ENCODE data around the gene HAT1. TPM values are rescaled to one million over a fixed set of nuclear protein-coding genes. Genes with fewer than 3 reads are reported as not detected.

The HAT1 gene
- total RNA-seq, 1 donor from 2014 or later: 33.8 TPM

DNA sequence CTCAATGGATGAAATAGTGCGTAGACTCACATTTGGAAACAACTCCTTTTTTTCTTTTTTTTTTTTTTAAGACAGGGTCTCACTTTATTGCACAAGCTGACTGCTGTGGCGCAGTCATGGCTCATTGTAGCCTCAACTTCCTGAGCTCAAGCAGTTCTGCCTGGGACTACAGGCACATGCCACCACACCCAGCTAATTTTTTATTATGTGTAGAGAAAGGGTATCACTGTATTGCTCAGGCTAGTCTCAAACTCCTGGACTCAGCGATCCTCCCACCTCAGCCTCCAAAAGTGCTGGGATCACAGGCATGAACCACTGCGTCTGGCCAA, 17.4 kb downstream of the HAT1 start:
- no peak for DNase-seq (ENCODE audit: low spot score in 2 of 2, unreplicated experiment in 2 of 2)
- H3K9me3 Mint-ChIP-seq: peaks cover 9% of the 10 kb centered on the region
- no peak overlapping the region for H3K27ac Mint-ChIP-seq
- TF ChIP-seq, protein P1, sequence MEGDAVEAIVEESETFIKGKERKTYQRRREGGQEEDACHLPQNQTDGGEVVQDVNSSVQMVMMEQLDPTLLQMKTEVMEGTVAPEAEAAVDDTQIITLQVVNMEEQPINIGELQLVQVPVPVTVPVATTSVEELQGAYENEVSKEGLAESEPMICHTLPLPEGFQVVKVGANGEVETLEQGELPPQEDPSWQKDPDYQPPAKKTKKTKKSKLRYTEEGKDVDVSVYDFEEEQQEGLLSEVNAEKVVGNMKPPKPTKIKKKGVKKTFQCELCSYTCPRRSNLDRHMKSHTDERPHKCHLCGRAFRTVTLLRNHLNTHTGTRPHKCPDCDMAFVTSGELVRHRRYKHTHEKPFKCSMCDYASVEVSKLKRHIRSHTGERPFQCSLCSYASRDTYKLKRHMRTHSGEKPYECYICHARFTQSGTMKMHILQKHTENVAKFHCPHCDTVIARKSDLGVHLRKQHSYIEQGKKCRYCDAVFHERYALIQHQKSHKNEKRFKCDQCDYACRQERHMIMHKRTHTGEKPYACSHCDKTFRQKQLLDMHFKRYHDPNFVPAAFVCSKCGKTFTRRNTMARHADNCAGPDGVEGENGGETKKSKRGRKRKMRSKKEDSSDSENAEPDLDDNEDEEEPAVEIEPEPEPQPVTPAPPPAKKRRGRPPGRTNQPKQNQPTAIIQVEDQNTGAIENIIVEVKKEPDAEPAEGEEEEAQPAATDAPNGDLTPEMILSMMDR (IDR thresholded peaks at IDR 0.05; ENCODE audit: unreplicated experiment): no peak
- peaks cover 20% of the 10 kb centered on the region for H3K36me3 Mint-ChIP-seq
- no peak overlapping the region for H3K4me3 Mint-ChIP-seq
- peaks cover 4% of the 10 kb centered on the region for H3K4me1 Mint-ChIP-seq
- H3K27me3 Mint-ChIP-seq (ENCODE audit: low read depth): no peaks in the 10 kb centered on the region

- Mint-ChIP-seq H3K4me1 (no peaks in the 10 kb centered on the region), H3K36me3 (peaks cover 20% of the 10 kb centered on the region), H3K27me3 (ENCODE audit: low read depth) (no peaks in the 10 kb centered on the region), H3K9me3 (peaks cover 9% of the 10 kb centered on the region), H3K27ac (no peak overlapping the region), H3K4me3 (no peak overlapping the region)
- DNase-seq (ENCODE audit: low spot score in 2 of 2, unreplicated experiment in 2 of 2): no peak
- TF ChIP-seq, protein P1 (IDR thresholded peaks at IDR 0.05; ENCODE audit: unreplicated experiment): no peak
These were observed 19.0 kb downstream of the HAT1 start for GRCh38 chr2:171941316-171941699.

GRCh38 chr2:171943869-171944268, 21.6 kb downstream of the HAT1 start:
- no peak for DNase-seq (ENCODE audit: low spot score in 2 of 2, unreplicated experiment in 2 of 2)
- TF ChIP-seq, protein P1 (IDR thresholded peaks at IDR 0.05; ENCODE audit: unreplicated experiment): no peak
- Mint-ChIP-seq H3K27ac (no peak overlapping the region), H3K9me3 (peaks cover 9% of the 10 kb centered on the region), H3K4me1 (no peaks in the 10 kb centered on the region), H3K36me3 (peaks cover 27% of the 10 kb centered on the region), H3K4me3 (no peak overlapping the region), H3K27me3 (ENCODE audit: low read depth) (no peaks in the 10 kb centered on the region)

DNA sequence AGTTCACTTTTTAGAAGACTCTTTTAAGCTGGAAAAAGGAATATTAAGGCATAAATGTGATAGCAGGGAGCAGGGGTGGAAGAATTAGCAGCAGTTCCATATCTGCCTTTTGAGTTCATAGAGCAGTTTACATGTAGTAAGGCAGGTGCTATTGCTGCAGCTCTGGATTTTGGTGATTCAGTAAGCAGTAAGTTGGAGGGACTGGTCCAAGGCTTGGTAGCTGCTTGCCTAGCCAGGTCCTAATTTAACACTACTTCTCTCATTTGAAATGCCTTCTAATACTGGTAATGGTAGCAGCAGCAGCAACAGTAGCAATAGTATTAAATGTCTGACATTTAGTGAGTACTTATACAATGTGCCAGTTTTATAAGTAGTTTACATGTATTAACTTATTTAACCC, 30.0 kb downstream of the HAT1 start:
- DNase-seq (ENCODE audit: low spot score in 2 of 2, unreplicated experiment in 2 of 2): no peak
- Mint-ChIP-seq H3K4me1 (no peaks in the 10 kb centered on the region), H3K27ac (no peak overlapping the region), H3K9me3 (no peaks in the 10 kb centered on the region), H3K36me3 (peaks cover 20% of the 10 kb centered on the region), H3K27me3 (ENCODE audit: low read depth) (no peaks in the 10 kb centered on the region), H3K4me3 (no peak overlapping the region)
- TF ChIP-seq, protein P1 (IDR thresholded peaks at IDR 0.05; ENCODE audit: unreplicated experiment): no peak

GRCh38 chr2:171952748-171953147, 30.5 kb downstream of the HAT1 start:
- TF ChIP-seq, protein P1 (IDR thresholded peaks at IDR 0.05; ENCODE audit: unreplicated experiment): no peak
- no peak overlapping the region for H3K27ac Mint-ChIP-seq
- H3K4me3 Mint-ChIP-seq: no peak overlapping the region
- no peaks in the 10 kb centered on the region for H3K4me1 Mint-ChIP-seq
- no peaks in the 10 kb centered on the region for H3K9me3 Mint-ChIP-seq
- H3K36me3 Mint-ChIP-seq: peaks cover 20% of the 10 kb centered on the region
- no peaks in the 10 kb centered on the region for H3K27me3 Mint-ChIP-seq (ENCODE audit: low read depth)
- no peak for DNase-seq (ENCODE audit: low spot score in 2 of 2, unreplicated experiment in 2 of 2)

DNA sequence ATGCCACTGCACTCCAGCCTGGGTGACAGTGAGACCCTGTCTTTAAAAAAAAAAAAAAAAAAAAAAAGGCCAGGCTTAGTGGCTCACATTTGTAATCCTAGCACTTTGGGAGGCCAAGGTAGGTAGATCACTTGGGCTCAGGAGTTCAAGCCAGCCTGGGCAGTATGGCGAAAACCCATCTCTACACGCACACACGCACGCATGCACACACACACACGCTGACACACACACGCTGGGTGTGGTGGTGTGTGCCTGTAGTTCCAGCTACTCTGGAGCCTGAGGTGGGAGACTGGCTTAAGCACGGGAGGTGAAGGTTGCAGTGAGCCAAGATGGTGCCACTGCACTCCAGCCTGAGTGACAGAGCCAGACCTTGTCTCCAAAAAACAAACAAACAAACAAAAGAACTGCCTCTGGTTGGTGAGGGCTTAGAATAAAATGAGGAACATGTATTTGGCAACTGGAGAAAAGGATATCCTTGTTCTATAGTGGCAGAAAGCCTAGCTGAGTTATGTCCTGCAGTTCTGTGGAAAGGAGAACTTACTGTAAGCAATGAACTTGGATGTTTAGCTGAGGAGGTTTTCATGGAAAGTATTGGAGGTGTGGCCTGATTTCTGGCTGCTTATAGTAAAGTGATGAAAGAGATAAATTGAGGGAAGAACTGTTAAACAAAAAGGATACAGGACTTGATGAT, 34.0 kb downstream of the HAT1 start:
- Mint-ChIP-seq H3K27me3 (ENCODE audit: low read depth) (no peaks in the 10 kb centered on the region), H3K36me3 (peaks cover 11% of the 10 kb centered on the region), H3K27ac (no peak overlapping the region), H3K4me3 (no peak overlapping the region), H3K9me3 (no peaks in the 10 kb centered on the region), H3K4me1 (peaks cover 6% of the 10 kb centered on the region)
- DNase-seq (ENCODE audit: low spot score in 2 of 2, unreplicated experiment in 2 of 2): no peak
- TF ChIP-seq, protein P1 (IDR thresholded peaks at IDR 0.05; ENCODE audit: unreplicated experiment): no peak
